Activated naive CD8-positive, alpha-beta T cell treated with anti-CD3 and anti-CD28 coated beads for 36 hours (primary cell): ENCODE measurements around the gene SEMA6C. TPM values are rescaled to one million over a fixed set of nuclear protein-coding genes. Genes with fewer than 3 reads are reported as not detected.
"Not testable (repeated sequence)": the region's sequence is repeated elsewhere in the genome, so short reads cannot be mapped to it uniquely, and the experiment has no call there.

Experiments used
- DNase-seq: peaks from one replicate; pipeline ENCODE4 v3.0.0; 2021
- H3K27ac Mint-ChIP-seq: one replicate; pipeline ENCODE4 v1.8.0; 2022; ENCODE audit warnings: mild to moderate bottlenecking, moderate library complexity, mixed read lengths
- H3K27me3 Mint-ChIP-seq: one replicate; pipeline ENCODE4 v1.8.0; 2022; ENCODE audit warnings: mild to moderate bottlenecking, mixed read lengths
- H3K36me3 Mint-ChIP-seq: one replicate; pipeline ENCODE4 v1.8.0; 2021; ENCODE audit warnings: mild to moderate bottlenecking, mixed read lengths
- H3K4me1 Mint-ChIP-seq: one replicate; pipeline ENCODE4 v1.8.0; 2021; ENCODE audit warnings: mixed read lengths
- H3K4me3 Mint-ChIP-seq: one replicate; pipeline ENCODE4 v1.8.0; 2022; ENCODE audit warnings: mild to moderate bottlenecking, moderate library complexity, mixed read lengths
- H3K9me3 Mint-ChIP-seq: one replicate; pipeline ENCODE4 v1.8.0; 2022; ENCODE audit warnings: mixed read lengths
- total RNA-seq, 2 experiments: library from RNA; stranded (reverse); gene quantifications; one replicate each; pipeline ENCODE4 v1.2.3, GENCODE V29; 2021

The SEMA6C gene
- 1 to 10 TPM; 1.4 to 4.1 TPM for total RNA-seq

- Mint-ChIP-seq H3K27ac (peak within 1 kb of the TSS; percentile 62), H3K9me3 (no peaks in the 10 kb centered on the region), H3K4me1 (peaks cover 4% of the 10 kb centered on the region), H3K36me3 (no peaks in the 10 kb centered on the region), H3K4me3 (peak within 1 kb of the TSS; percentile 85), H3K27me3 (peaks cover 10% of the 10 kb centered on the region)
- peak; percentile 91 for DNase-seq
Observed at GRCh38 chr1:151146412-151147131, at the start of gene SEMA6C. TSS of gene SEMA6C (minus strand) at chr1:151146631. CDS start at chr1:151142621, 4,010 bp downstream.

DNA sequence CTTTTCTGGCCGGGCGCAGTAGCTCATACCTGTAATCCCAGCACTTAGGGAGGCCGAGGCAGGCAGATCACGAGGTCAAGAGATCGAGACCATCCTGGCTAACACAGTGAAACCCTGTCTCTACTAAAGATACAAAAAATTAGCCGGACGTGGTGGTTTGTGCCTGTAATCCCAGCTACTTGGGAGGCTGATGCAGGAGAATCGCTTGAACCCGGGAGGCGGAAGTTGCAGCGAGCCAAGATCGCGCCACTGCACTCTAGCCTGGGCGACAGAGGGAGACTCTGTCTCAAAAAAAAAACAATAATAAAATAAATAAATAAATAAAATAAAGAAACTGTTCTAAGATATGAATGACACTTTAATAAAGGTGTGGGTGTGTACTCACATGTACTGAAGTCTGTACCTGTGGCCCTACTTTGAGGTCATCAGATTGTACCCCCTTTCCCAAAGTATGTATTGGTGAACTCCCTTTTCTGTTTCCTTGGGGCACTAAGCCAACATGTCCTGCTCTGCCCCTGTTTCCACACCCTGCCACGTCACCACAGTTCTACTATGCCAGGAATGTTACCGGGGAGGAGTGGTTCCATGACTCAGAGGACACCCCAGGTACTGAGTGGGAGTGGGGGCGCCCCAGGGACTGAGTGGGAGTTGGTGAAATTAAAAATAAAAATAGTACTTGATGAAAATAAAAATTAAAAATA is 48.6 kb upstream of the SEMA6C start:
- H3K4me1 Mint-ChIP-seq = peaks cover 21% of the 10 kb centered on the region
- H3K9me3 Mint-ChIP-seq, H3K27ac Mint-ChIP-seq, H3K4me3 Mint-ChIP-seq, DNase-seq, H3K27me3 Mint-ChIP-seq: not testable (repeated sequence)
- H3K36me3 Mint-ChIP-seq = peaks cover 16% of the 10 kb centered on the region

DNA sequence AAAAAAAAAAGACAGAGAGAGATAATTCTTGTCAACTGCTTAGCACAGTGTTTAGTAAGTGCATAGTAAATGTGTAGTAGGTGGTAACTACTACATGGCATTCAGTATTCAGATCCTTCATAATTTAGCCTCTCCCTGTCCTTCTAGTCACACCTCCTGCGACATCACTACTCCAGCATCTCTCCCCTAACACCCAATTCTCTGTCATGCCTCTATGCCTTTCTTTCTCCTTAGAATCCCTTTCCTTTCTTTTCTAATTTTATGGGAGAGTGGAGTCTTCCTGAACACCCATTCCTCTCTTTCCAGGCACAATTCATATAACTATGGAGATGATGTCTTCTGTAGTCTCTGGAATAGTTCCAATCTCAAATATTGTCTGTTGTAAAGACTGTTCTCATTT is 47.4 kb upstream of the SEMA6C start:
- peaks cover 4% of the 10 kb centered on the region for H3K36me3 Mint-ChIP-seq
- H3K27me3 Mint-ChIP-seq = peaks cover 4% of the 10 kb centered on the region
- H3K27ac Mint-ChIP-seq = no peak overlapping the region
- H3K9me3 Mint-ChIP-seq = no peaks in the 10 kb centered on the region
- H3K4me3 Mint-ChIP-seq = no peak overlapping the region
- H3K4me1 Mint-ChIP-seq = peaks cover 18% of the 10 kb centered on the region
- DNase-seq = no peak

DNA sequence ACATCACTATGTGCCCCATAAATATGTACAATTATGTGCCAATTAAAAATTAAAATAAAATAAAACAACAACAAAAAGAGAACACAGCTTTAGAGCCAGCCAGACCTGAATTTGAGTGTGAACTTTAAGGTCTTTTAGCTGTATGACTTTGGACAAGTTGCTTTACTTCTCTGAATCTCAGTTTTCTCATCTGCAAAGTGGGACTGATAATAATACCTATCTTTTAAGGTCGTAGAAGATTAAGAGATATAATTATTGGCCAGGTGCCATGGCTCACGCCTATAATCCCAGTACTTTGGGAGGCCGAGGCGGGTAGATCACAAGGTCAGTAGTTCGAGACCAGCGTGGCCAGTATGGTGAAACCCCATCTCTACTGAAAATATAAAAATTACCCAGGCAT is 46.9 kb upstream of the SEMA6C start:
- Mint-ChIP-seq H3K9me3 (no peaks in the 10 kb centered on the region), H3K36me3 (peaks cover 4% of the 10 kb centered on the region), H3K27ac (no peak overlapping the region), H3K4me3 (no peak overlapping the region), H3K4me1 (peaks cover 21% of the 10 kb centered on the region), H3K27me3 (peaks cover 1% of the 10 kb centered on the region)
- no peak for DNase-seq

DNA sequence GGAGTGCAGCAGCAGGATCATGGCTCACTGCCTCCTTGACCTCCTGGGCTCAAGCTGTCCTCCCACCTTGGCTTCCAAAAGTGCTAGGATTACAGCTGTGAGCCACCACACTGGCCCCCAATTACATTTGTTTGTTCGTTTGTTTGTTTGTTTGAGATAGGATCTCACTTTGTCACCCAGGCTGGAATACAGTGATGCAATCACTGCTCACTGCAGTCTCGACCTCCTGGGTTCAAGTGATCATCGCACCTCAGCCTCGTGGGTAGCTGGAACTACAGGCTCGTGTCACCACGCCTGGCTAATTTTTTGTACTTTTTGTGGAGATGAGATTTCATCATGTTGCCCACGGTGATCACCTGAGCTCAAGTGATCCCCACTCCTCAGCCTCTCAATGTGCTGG is 45.6 kb upstream of the SEMA6C start:
- Mint-ChIP-seq H3K27me3 (no peaks in the 10 kb centered on the region), H3K27ac (no peak overlapping the region), H3K36me3 (peaks cover 4% of the 10 kb centered on the region), H3K4me1 (peaks cover 15% of the 10 kb centered on the region), H3K4me3 (no peak overlapping the region), H3K9me3 (no peaks in the 10 kb centered on the region)
- DNase-seq = no peak

GRCh38 chr1:151189637-151190445 is 43.4 kb upstream of the SEMA6C start, which contains the start of gene VPS72:
TSS of gene VPS72 (minus strand) at chr1:151190197. CDS start at chr1:151190121, 76 bp downstream.
- DNase-seq = peak; percentile 88
- Mint-ChIP-seq H3K4me3 (peak within 1 kb of the TSS; percentile 100), H3K27me3 (no peaks in the 10 kb centered on the region), H3K4me1 (peaks cover 18% of the 10 kb centered on the region), H3K9me3 (no peaks in the 10 kb centered on the region), H3K36me3 (peaks cover 6% of the 10 kb centered on the region), H3K27ac (peak within 1 kb of the TSS; percentile 99)

DNA sequence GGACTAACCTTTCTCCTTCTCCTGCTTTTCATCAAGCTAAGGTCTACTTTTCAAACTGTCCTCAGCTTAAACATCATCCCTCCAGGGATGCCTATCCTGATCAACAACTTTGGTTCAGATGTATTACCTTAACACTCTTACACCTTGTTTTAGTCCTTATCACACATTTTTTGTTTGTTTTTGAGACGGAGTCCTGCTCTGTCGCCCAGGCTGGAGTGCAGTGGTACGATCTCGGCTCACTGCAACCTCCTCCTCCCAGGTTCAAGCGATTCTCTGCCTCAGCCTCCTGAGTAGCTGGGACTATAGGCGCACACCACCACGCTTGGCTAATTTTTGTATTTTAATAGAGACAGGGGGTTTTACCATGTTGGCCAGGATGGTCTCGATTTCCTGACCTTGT is 42.2 kb upstream of the SEMA6C start:
- H3K36me3 Mint-ChIP-seq = peaks cover 10% of the 10 kb centered on the region
- H3K4me3 Mint-ChIP-seq = peak overlapping the region; percentile 100
- not testable (repeated sequence) for DNase-seq, H3K9me3 Mint-ChIP-seq, H3K27me3 Mint-ChIP-seq
- H3K4me1 Mint-ChIP-seq = peaks cover 18% of the 10 kb centered on the region
- peak overlapping the region; percentile 99 for H3K27ac Mint-ChIP-seq

DNA sequence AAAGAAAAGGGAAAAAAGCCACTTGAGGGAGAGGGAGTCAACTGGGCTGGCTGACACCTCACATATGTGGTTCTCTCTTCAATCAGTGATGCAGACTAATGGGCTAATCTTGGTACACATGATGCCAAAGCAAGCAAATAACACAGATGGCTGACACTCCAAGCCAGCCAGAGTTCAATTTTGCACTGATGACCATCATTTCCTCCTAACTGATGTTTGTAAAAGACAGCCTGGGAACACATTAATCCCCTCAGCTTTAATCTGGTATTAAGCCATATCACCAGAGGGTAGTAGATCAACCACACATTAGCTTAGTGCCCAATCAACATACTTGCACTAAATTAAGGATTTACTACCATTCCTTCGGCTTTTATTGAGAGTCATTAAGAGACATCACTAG is 40.8 kb upstream of the SEMA6C start:
- Mint-ChIP-seq H3K9me3 (no peaks in the 10 kb centered on the region), H3K4me1 (peaks cover 18% of the 10 kb centered on the region), H3K27me3 (no peaks in the 10 kb centered on the region), H3K36me3 (peaks cover 17% of the 10 kb centered on the region), H3K27ac (no peak overlapping the region), H3K4me3 (no peak overlapping the region)
- no peak for DNase-seq

DNA sequence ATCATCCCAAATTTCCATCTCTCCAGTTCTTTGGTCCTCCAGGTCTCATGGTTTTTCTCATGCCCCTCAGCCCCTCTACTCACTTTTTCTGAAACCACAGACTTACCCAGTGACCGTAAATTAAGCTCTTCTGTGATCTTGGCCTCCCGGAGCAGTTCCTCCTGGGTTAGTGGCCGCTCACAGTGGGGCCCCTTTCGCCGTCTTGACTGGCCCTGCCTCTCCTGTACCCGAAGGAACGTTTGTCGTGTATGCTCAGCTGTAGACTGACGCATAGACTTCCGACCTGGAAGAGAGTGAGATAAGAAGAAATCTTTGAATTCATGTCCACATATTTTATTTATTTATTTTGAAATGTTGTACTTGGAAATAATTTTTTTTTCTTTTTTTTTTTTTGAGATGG is 37.8 kb upstream of the SEMA6C start:
- Mint-ChIP-seq H3K4me1 (peaks cover 15% of the 10 kb centered on the region), H3K9me3 (no peaks in the 10 kb centered on the region), H3K27me3 (no peaks in the 10 kb centered on the region), H3K4me3 (no peak overlapping the region), H3K27ac (no peak overlapping the region), H3K36me3 (peaks cover 31% of the 10 kb centered on the region)
- no peak for DNase-seq

DNA sequence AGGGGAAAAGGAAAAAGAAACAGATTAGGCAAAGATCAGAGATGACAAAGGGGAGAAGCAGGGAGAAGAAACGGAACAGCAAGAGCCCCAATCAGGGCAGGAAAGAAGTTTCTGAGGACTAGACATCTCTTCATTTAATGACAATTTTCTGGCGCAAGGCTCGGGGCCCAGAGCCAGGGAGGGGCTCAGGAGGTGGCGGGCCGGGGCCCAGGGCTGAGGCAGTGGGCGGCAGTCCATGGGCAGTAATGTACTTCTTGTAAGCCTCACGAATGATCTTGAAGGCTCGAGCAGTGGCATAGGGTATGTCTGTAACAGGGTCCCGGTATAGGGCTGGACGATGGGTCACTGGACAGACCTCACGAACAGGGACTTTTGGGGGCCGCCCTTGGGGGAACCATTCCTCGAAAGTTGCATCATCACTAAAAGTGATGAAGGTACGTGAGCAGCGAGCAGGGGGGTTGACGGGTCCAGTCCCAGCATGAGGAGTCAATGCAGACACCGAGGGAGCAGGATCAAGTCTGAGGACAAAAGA is 30.1 kb upstream of the SEMA6C start:
- no peak overlapping the region for H3K27ac Mint-ChIP-seq
- no peaks in the 10 kb centered on the region for H3K27me3 Mint-ChIP-seq
- peaks cover 21% of the 10 kb centered on the region for H3K36me3 Mint-ChIP-seq
- H3K9me3 Mint-ChIP-seq = no peaks in the 10 kb centered on the region
- DNase-seq = no peak
- peaks cover 1% of the 10 kb centered on the region for H3K4me1 Mint-ChIP-seq
- H3K4me3 Mint-ChIP-seq = no peak overlapping the region

DNA sequence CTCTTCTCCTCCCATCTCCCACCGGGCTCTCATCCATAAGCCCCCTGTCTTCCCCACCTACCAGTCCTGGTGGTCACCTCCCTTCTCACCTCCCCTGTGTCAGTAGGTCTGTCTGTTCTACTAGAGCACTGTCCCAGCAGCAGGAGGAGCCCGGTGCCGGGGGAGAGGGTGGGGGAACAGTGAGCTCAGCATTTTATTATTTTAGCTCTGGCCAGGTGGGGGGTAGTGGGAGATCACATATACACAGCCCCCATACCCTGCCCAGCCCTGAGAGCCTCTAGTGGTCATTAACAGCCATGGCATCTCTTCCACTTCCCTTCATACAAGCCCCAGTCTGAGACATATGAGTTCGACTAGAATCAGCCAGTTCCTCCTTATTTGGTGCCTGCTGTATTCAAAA is 29.4 kb upstream of the SEMA6C start, which contains the start of gene TMOD4:
Gene TMOD4 (minus strand): TSS at position 119 of the 400 bp plus-strand sequence. CDS start 1,106 bp downstream, outside the sequence.
- Mint-ChIP-seq H3K27ac (no peak within 1 kb of the TSS), H3K4me1 (peaks cover 1% of the 10 kb centered on the region), H3K9me3 (no peaks in the 10 kb centered on the region), H3K36me3 (peaks cover 19% of the 10 kb centered on the region), H3K27me3 (no peaks in the 10 kb centered on the region), H3K4me3 (no peak within 1 kb of the TSS)
- DNase-seq = no peak

- H3K4me3 Mint-ChIP-seq = no peak overlapping the region
- H3K9me3 Mint-ChIP-seq = no peaks in the 10 kb centered on the region
- H3K27me3 Mint-ChIP-seq = no peaks in the 10 kb centered on the region
- H3K4me1 Mint-ChIP-seq = peaks cover 1% of the 10 kb centered on the region
- peaks cover 15% of the 10 kb centered on the region for H3K36me3 Mint-ChIP-seq
- DNase-seq = no peak
- H3K27ac Mint-ChIP-seq = no peak overlapping the region
Observed at GRCh38 chr1:151175041-151175741, 28.8 kb upstream of the SEMA6C start.

GRCh38 chr1:151171190-151171589 is 24.8 kb upstream of the SEMA6C start:
- Mint-ChIP-seq H3K9me3 (no peaks in the 10 kb centered on the region), H3K27me3 (no peaks in the 10 kb centered on the region), H3K27ac (peak overlapping the region; percentile 27), H3K4me1 (peaks cover 15% of the 10 kb centered on the region), H3K36me3 (peaks cover 15% of the 10 kb centered on the region), H3K4me3 (no peak overlapping the region)
- DNase-seq = no peak

DNA sequence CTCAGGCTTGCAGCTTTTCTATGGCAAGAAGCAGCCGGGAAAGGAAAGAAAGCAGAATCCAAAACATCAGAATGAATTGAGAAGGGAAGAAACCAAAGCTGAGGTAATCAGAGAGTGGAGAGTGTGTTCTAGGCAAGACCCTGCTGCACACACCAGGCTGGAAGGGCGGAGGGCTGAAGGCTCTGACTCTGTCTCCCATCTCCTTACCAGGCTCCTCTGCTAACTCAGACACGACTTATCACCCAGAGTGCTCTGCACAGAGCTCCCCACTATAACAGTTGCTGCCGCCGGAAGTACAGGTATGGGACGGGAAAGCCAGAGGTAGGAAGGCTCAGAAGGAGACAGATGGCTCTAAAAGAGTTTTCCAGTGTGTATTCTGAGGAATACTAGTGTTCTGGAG is 20.7 kb upstream of the SEMA6C start:
- H3K9me3 Mint-ChIP-seq = no peaks in the 10 kb centered on the region
- no peaks in the 10 kb centered on the region for H3K27me3 Mint-ChIP-seq
- H3K27ac Mint-ChIP-seq = peak overlapping the region; percentile 98
- no peak for DNase-seq
- H3K36me3 Mint-ChIP-seq = peaks cover 27% of the 10 kb centered on the region
- H3K4me3 Mint-ChIP-seq = peak overlapping the region; percentile 96
- H3K4me1 Mint-ChIP-seq = peaks cover 47% of the 10 kb centered on the region
